Fibroblast of the conjunctiva (primary cell): Measurements from ENCODE around the gene MED29.
"Not testable (repeated sequence)": the region's sequence is repeated elsewhere in the genome, so short reads cannot be mapped to it uniquely, and the experiment has no call there.

ENCODE experiments used
- DNase-seq: peaks from one replicate; pipeline ENCODE4 v3.0.0-alpha.2; 2010; ENCODE audit warnings: low read depth

The MED29 gene

DNA sequence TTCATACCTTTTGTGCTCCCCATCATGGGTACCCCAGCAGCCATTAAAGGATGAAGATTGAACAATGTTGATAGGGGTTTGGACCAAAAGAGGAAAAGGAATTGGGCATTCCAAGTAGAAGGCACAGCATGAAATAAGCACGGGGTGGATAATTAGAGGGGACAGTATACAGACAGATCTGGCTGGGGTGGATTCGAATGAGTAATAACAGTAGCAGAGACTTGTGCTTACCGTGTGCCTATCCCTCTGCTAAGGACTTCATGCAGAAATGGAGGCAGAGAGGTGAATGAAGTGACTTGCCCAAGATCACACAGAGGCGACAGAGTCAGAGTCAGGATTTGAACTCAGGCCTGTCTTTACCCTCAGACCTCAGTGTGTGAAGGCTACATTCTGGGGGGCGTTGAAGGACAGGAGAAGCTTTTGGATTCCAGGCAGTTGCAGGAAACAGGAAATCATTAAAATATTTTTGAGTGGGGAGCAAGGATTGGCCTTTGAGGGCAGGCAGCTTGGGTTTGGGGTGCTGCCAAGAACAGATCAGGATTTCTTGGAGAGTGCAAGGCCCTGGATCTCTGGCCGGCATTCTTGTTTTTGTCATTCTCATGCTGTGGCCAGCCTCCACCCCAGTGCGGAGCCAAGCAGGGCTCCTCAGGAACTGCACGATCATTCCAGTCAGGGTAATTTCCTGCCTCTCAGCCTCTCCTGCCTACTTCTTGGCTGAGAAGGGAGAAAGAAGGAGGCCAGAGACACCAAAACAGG lies 19.0 kb upstream of the MED29 start:
- peak; percentile 90 for DNase-seq

- no peak for DNase-seq
Measured at GRCh38 chr19:39372941-39373340, 18.2 kb upstream of the MED29 start.

DNA sequence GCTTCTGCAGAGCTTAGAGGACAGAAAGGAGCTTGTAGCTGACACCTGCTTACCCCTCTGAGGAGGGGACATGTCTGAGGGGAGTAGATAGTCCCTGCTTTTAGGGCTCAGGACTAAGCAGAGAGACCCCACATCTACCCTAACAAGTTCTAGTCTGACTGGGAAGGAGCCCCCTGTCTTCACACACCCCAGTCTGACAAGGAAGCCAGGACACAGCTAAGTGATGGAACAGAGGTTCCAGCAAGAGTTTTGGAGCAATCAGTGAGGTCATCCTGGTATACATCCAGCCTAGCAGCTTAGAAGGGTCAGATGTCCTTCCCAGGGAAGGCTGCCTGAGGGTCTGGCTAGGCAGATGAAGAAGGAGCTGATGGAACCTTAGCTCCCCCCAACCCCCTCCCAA lies 15.2 kb upstream of the MED29 start:
- DNase-seq: no peak

- no peak for DNase-seq
Measured at GRCh38 chr19:39377373-39378362, 13.5 kb upstream of the MED29 start.

- DNase-seq: not testable (repeated sequence)
Measured at GRCh38 chr19:39379366-39379765, 11.8 kb upstream of the MED29 start.

DNA sequence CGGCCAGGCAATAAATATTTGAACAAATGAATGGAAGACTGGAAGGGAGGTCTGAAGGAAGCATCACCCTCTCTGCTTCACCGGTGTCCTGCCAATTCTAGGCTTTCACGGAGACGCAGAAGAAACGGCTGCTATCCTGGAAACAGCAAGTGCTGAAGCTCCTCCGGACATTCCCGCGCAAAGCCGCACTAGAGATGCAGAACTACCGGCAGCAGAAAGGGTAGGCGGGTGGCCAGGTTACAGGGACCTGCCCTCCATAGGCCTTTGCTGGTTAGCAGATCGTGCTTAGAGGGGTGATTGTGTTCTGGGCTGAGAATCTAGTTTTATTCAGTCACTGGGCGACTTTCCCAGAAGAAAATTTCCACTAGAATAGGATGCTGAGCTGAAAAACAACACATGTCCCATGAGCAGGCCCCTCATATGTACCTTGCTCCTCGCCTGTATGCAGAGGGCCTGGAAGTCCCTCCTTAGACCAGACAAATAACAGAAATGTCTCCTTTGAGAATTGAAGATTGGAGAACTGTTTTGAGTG lies 11.2 kb upstream of the MED29 start:
- DNase-seq: no peak

DNA sequence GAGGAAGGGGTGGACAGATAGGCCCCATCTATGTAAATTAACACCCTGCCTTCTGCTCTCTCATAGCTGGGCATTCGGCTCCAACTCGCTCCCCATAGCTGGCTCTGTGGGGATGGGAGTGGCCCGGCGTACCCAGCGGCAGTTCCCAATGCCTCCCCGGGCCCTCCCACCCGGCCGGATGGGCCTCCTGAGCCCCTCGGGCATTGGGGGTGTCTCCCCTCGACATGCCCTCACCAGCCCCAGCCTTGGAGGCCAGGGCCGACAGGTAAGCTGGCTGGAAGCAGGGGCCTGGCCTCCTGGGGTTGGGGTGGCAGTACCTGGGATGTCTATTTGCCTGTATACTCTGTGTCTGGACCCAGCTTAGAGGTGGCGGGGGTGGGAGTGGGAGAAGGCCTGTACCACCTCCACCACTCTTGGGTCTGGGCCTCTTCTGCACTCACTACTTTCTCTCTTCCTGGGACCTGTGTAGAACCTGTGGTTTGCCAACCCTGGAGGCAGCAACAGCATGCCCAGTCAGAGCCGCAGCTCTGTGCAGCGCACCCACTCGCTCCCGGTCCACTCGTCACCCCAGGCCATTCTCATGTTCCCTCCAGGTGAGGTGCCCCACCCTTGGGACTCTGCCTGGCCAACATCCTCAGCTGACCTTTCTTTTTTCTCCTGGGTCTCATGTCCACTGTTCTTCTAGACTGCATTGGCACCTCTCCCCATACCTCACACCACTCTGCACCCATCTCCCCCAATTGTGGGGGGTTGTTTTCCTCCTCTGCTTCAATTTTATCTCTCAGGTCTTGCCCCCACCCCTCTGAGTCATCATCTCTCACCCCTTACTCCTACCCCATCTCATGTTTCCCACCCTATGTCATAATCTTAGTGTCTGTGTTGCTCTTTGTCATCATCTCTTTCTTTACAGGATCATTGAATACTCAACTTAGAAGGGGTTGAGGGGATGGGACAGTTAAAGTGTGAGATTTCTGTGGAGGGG lies 10.4 kb upstream of the MED29 start:
- DNase-seq: no peak

- DNase-seq: no peak
Measured at GRCh38 chr19:39381910-39382611, 9.1 kb upstream of the MED29 start.

- DNase-seq: no peak
Measured at GRCh38 chr19:39382991-39383828, 8.0 kb upstream of the MED29 start.

- no peak for DNase-seq
Measured at GRCh38 chr19:39384839-39385568, 6.2 kb upstream of the MED29 start.

- DNase-seq: no peak
Measured at GRCh38 chr19:39385629-39386411, 5.4 kb upstream of the MED29 start.

GRCh38 chr19:39386557-39386956 lies 4.6 kb upstream of the MED29 start:
- DNase-seq: no peak

DNA sequence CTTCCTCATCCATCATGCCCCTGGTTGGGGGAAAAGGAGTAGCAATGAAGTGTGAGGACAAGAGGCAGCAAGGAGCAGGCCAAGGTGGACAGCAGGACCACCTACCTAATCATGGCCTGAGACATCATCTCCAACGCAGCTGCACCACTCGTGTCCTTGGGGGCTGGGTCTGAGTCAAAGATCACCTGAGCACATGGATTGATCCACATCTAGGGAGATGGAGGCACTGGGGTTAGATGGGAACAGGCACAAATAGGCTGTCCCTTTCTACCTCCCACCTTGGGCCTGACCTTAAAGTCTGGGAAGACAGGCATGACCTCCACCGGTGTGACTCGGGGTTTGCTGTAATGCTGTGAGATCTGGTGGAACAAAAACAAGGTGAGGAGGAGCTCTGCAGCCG lies 2.5 kb upstream of the MED29 start:
- DNase-seq: no peak

- no peak for DNase-seq
Measured at GRCh38 chr19:39389631-39390414, 1.4 kb upstream of the MED29 start.

DNA sequence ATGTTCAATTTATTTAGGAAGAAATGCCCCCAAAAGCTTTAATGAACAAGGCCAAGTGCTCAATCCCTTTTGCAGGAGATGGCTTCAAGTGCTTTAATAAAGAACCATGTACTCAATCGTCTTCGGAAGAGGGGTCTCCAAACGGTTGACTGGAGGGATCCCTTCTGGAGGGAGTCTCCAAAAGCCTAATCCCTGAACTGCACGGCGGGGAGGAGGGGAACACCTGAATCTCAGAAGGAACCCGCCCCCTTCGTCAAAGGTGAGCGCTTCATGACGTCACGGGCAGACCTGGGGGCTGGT lies 777 bp upstream of the MED29 start:
- DNase-seq: no peak

GRCh38 chr19:39397360-39398296 lies 6.5 kb downstream of the MED29 start:
- peak; percentile 80 for DNase-seq
